Measurements from ENCODE around the gene DSCAML1.

Gene DSCAML1

GRCh38 chr11:117782101-117782500 is 14.9 kb downstream of the DSCAML1 start:
- Histone ChIP-seq H3K4me2 (ENCODE audit: low read length) (no peak overlapping the region), H3K27me3 (ENCODE audit: low read depth, low read length) (peaks cover 74% of the 10 kb centered on the region), H3K27ac (ENCODE audit: low read length) (no peak overlapping the region), H3K4me3 (ENCODE audit: low read length) (no peak overlapping the region), H3K79me2 (ENCODE audit: low read length) (no peaks in the 10 kb centered on the region), H3K36me3 (replicated peaks; ENCODE audit: low read depth, low read length) (no peaks in the 10 kb centered on the region), H3K9me3 (ENCODE audit: insufficient read depth, low read length) (no peaks in the 10 kb centered on the region), H3K9ac (ENCODE audit: low read length) (no peak overlapping the region), H4K20me1 (ENCODE audit: insufficient read depth, low read length) (no peaks in the 10 kb centered on the region), H2AFZ (ENCODE audit: low read depth, low read length) (no peak overlapping the region), H3K4me1 (ENCODE audit: low read length) (no peaks in the 10 kb centered on the region)
- no peak for TF ChIP-seq EZH2phosphoT487 (IDR thresholded peaks at IDR 0.05; ENCODE audit: low read depth)
- TF ChIP-seq, protein P1, sequence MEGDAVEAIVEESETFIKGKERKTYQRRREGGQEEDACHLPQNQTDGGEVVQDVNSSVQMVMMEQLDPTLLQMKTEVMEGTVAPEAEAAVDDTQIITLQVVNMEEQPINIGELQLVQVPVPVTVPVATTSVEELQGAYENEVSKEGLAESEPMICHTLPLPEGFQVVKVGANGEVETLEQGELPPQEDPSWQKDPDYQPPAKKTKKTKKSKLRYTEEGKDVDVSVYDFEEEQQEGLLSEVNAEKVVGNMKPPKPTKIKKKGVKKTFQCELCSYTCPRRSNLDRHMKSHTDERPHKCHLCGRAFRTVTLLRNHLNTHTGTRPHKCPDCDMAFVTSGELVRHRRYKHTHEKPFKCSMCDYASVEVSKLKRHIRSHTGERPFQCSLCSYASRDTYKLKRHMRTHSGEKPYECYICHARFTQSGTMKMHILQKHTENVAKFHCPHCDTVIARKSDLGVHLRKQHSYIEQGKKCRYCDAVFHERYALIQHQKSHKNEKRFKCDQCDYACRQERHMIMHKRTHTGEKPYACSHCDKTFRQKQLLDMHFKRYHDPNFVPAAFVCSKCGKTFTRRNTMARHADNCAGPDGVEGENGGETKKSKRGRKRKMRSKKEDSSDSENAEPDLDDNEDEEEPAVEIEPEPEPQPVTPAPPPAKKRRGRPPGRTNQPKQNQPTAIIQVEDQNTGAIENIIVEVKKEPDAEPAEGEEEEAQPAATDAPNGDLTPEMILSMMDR (IDR thresholded peaks at IDR 0.05; ENCODE audit: low read depth, low read length), result no peak

DNA sequence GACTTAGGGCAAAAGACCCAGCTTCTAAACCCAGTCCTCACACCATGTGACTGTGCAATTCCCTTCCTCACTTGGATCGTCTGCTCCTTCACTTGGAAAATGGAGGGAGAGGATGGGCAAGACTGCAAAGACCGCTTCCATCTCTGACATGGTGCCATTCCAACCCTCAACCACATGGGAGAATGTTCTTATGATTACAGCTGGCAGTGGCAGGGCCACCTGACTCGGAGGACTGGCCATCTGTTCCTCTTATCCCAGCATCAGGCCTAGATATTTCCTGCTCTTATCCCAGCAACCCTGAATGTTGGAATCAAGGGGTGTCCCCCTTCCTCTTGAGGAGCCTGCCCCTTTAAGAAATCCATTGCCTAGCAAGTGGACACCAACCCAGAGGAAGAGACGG is 15.4 kb downstream of the DSCAML1 start:
- H3K9ac ChIP-seq (ENCODE audit: low read length), result no peak overlapping the region
- TF ChIP-seq, protein P1 (IDR thresholded peaks at IDR 0.05; ENCODE audit: low read depth, low read length), result no peak
- no peak overlapping the region for H3K27ac ChIP-seq (ENCODE audit: low read length)
- H3K79me2 ChIP-seq (ENCODE audit: low read length), result no peaks in the 10 kb centered on the region
- H3K4me3 ChIP-seq (ENCODE audit: low read length), result no peak overlapping the region
- no peak overlapping the region for H2AFZ ChIP-seq (ENCODE audit: low read depth, low read length)
- no peaks in the 10 kb centered on the region for H3K9me3 ChIP-seq (ENCODE audit: insufficient read depth, low read length)
- H3K36me3 ChIP-seq (replicated peaks; ENCODE audit: low read depth, low read length), result no peaks in the 10 kb centered on the region
- no peaks in the 10 kb centered on the region for H3K4me1 ChIP-seq (ENCODE audit: low read length)
- peaks cover 74% of the 10 kb centered on the region for H3K27me3 ChIP-seq (ENCODE audit: low read depth, low read length)
- H4K20me1 ChIP-seq (ENCODE audit: insufficient read depth, low read length), result no peaks in the 10 kb centered on the region
- H3K4me2 ChIP-seq (ENCODE audit: low read length), result no peak overlapping the region

DNA sequence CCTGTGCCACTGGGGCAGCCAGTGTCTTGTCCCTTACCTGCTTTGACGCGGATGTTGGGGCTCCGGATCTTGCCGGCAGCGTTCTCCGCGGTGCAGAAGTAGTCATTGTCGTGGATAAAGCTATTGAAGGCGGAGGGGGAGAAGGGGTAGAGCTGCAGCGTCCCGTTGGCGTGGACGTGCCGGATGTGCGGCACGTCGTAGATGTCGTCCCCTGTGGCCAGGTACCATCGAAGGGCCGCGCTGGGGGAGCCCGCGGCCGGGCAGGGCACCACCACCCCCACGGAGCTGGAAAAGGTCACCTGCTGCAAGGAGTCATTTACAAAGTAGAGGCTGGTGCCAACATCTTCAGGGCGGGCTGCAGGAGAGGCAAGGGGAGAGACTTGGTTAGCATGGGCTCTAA is 16.6 kb downstream of the DSCAML1 start:
- Histone ChIP-seq H3K4me1 (ENCODE audit: low read length) (no peaks in the 10 kb centered on the region), H3K9ac (ENCODE audit: low read length) (no peak overlapping the region), H3K36me3 (replicated peaks; ENCODE audit: low read depth, low read length) (no peaks in the 10 kb centered on the region), H2AFZ (ENCODE audit: low read depth, low read length) (no peak overlapping the region), H3K4me2 (ENCODE audit: low read length) (no peak overlapping the region), H3K27me3 (ENCODE audit: low read depth, low read length) (peaks cover 79% of the 10 kb centered on the region), H3K79me2 (ENCODE audit: low read length) (no peaks in the 10 kb centered on the region), H3K9me3 (ENCODE audit: insufficient read depth, low read length) (no peaks in the 10 kb centered on the region), H3K27ac (ENCODE audit: low read length) (no peak overlapping the region), H4K20me1 (ENCODE audit: insufficient read depth, low read length) (no peaks in the 10 kb centered on the region), H3K4me3 (ENCODE audit: low read length) (no peak overlapping the region)
- TF ChIP-seq, protein P1 (IDR thresholded peaks at IDR 0.05; ENCODE audit: low read depth, low read length), result no peak
- TF ChIP-seq EZH2phosphoT487 (IDR thresholded peaks at IDR 0.05; ENCODE audit: low read depth), result no peak

DNA sequence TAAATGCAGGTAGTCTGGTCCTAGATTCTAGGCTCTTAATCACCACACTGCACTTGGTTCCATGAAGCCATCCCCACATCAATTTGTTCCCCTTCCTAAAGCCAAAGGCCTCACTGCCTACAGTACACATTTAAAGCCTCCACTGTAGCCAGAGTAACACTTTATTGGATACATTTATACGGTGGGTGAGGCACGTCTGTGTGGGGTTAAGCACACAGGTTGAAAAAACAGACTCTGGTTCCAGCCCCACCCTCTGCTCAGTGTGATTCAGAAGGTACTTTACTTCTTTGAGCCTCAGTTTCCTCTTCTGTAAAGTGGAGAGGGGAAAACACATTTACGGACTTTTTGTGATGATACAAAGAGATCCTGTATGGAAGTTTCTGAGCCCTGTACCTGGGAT is 22.5 kb downstream of the DSCAML1 start:
- H4K20me1 ChIP-seq (ENCODE audit: insufficient read depth, low read length), result no peaks in the 10 kb centered on the region
- H3K9me3 ChIP-seq (ENCODE audit: insufficient read depth, low read length), result no peaks in the 10 kb centered on the region
- H3K27me3 ChIP-seq (ENCODE audit: low read depth, low read length), result peaks cover 46% of the 10 kb centered on the region
- no peaks in the 10 kb centered on the region for H3K36me3 ChIP-seq (replicated peaks; ENCODE audit: low read depth, low read length)
- no peak overlapping the region for H3K4me3 ChIP-seq (ENCODE audit: low read length)
- H3K27ac ChIP-seq (ENCODE audit: low read length), result no peak overlapping the region
- TF ChIP-seq, protein P1 (IDR thresholded peaks at IDR 0.05; ENCODE audit: low read depth, low read length), result no peak
- no peak for TF ChIP-seq EZH2phosphoT487 (IDR thresholded peaks at IDR 0.05; ENCODE audit: low read depth)
- no peaks in the 10 kb centered on the region for H3K79me2 ChIP-seq (ENCODE audit: low read length)
- no peak overlapping the region for H3K9ac ChIP-seq (ENCODE audit: low read length)
- H2AFZ ChIP-seq (ENCODE audit: low read depth, low read length), result no peak overlapping the region
- no peaks in the 10 kb centered on the region for H3K4me1 ChIP-seq (ENCODE audit: low read length)
- H3K4me2 ChIP-seq (ENCODE audit: low read length), result no peak overlapping the region
